Transverse colon (tissue), 4 donors: ENCODE measurements around the gene TMEM233. TPM values are rescaled to one million over a fixed set of nuclear protein-coding genes. Genes with fewer than 3 reads are reported as not detected.

Experiments used
- DNase-seq: peaks from one replicate; pipeline ENCODE4 v3.0.0-alpha.2; 2019
- H3K27ac ChIP-seq, 4 donors: fragments of 200-600 bp; sonication (generic); 2 replicates each; pipeline ENCODE4 v1.5.1; 2016 to 2018; ENCODE audit warnings: inconsistent platforms in 4 of 4
- H3K27me3 ChIP-seq: fragments of 200-600 bp; sonication (generic); 2 replicates; pipeline ENCODE4 v1.5.1; 2017; ENCODE audit warnings: inconsistent platforms
- H3K36me3 ChIP-seq, 4 donors: fragments of 200-600 bp; sonication (generic); 2 replicates each; pipeline ENCODE4 v1.5.1; 2017 to 2019; ENCODE audit warnings: inconsistent platforms in 4 of 4
- H3K4me1 ChIP-seq, 4 donors: fragments of 200-600 bp; sonication (generic); 2 replicates each; pipeline ENCODE4 v1.5.1; 2017 to 2020; ENCODE audit warnings: inconsistent platforms in 4 of 4
- H3K4me3 ChIP-seq, 4 donors: fragments of 200-600 bp; sonication (generic); 1 replicate in 1 of 4; 2 replicates in 3 of 4; pipeline versions ENCODE4 v1.5.1 to v1.6.1; 2017 to 2019; ENCODE audit warnings: inconsistent platforms in 4 of 4
- H3K9me3 ChIP-seq, 2 donors: fragments of 200-600 bp; sonication (generic); 2 replicates each; pipeline ENCODE4 v1.5.1; 2017 to 2019; ENCODE audit warnings: inconsistent platforms in 2 of 2
- EP300 ChIP-seq: sonication (generic); formaldehyde crosslinking; IDR thresholded peaks from one replicate; pipeline ENCODE4 v1.6.1; 2017; ENCODE audit warnings: antibody characterized with exemption, low read depth
- POLR2A ChIP-seq: fragments of 450-650 bp; IDR thresholded peaks from one replicate; pipeline ENCODE4 v1.6.1; 2016; ENCODE audit warnings: antibody characterized with exemption, mild to moderate bottlenecking, moderate library complexity
- POLR2AphosphoS5 ChIP-seq, 3 donors: sonication (generic); formaldehyde crosslinking; IDR thresholded peaks; one replicate each; pipeline ENCODE4 v1.6.1; 2016; ENCODE audit warnings: antibody characterized with exemption in 3 of 3
- whole genome bisulfite sequencing, 2 donors: methylation state at CpG; one replicate each; pipeline ENCODE4 v1.1.5; 2018; ENCODE audit warnings: low coverage in 1 of 2; 5-methylcytosine and 5-hydroxymethylcytosine counted together
- in situ Hi-C, 4 donors: fragments of 200-750 bp; cut with MboI; loops; one replicate each; pipeline versions ENCODE4 v1.15.0 to v1.15.1; 2017; ENCODE audit warnings: low sequenced_read_pairs in 3 of 4, low pct_ligation_motif_present in 1 of 4, low pct_unique_long_range_greater_than_20kb in 1 of 4
- intact Hi-C: fragments of 100-400 bp; cut with DNase I; formaldehyde crosslinking; loops from one replicate; pipeline ENCODE4 v1.15.1; 2023; ENCODE audit warnings: low total_unique reads
- total RNA-seq, 4 donors: library from RNA; depleted of rRNA; stranded (reverse); fragments of >200 nt; gene quantifications; one replicate each; pipeline ENCODE4 v1.1.0, GENCODE V29; 2016
- TF ChIP-seq, protein P1 (sequence below), 5 experiments: fragments of 200-600 bp in 3 of 5; fragments of 450-650 bp in 2 of 5; sonication (generic) in 3 of 5; IDR thresholded peaks; 1 replicate in 2 of 5; 2 replicates in 3 of 5; pipeline ENCODE4 v1.5.1; 2016 to 2017; ENCODE audit warnings: antibody characterized with exemption in 5 of 5, inconsistent platforms in 3 of 5, mild to moderate bottlenecking in 2 of 5, moderate library complexity in 1 of 5

Gene TMEM233
- total RNA-seq, 4 donors from 2014 or later, result 0.27 TPM; not detected in 3

DNA sequence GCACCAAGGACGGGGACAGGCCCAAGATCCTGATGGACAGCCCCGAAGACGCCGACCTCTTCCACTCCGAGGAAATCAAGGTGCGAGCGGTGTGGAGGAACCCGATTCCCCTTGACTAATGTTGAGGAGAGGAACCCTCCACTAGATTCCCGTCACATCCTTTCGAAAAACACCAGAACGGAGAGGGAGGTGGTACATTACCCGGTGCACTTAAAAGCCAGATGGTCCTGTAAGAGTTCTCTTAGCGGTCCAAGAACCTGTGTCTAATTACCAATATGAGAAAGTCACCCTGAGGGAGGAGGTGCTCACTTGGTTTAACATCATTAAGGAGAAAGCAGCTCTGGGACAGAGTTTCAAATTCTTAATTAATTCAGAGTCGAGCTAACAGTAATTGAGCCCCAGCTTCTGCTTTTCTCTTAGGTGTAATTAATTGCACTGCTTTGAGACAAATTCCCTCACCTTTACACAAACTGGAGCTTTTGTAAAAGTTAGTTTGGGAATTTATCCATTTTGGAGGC is 74.8 kb downstream of the TMEM233 start:
- no peaks in the 10 kb centered on the region for H3K27me3 ChIP-seq
- in situ Hi-C loops, result loop anchor here in 1 of 4 donors (10.0 kb wide), 1 partner anchor 106 kb away; no protein-coding TSS in a partner anchor
- intact Hi-C loops, result no loop called here
- TF ChIP-seq EP300, result no peak
- TF ChIP-seq, protein P1, sequence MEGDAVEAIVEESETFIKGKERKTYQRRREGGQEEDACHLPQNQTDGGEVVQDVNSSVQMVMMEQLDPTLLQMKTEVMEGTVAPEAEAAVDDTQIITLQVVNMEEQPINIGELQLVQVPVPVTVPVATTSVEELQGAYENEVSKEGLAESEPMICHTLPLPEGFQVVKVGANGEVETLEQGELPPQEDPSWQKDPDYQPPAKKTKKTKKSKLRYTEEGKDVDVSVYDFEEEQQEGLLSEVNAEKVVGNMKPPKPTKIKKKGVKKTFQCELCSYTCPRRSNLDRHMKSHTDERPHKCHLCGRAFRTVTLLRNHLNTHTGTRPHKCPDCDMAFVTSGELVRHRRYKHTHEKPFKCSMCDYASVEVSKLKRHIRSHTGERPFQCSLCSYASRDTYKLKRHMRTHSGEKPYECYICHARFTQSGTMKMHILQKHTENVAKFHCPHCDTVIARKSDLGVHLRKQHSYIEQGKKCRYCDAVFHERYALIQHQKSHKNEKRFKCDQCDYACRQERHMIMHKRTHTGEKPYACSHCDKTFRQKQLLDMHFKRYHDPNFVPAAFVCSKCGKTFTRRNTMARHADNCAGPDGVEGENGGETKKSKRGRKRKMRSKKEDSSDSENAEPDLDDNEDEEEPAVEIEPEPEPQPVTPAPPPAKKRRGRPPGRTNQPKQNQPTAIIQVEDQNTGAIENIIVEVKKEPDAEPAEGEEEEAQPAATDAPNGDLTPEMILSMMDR (IDR thresholded peaks at IDR 0.05), result no peak
- no peak for TF ChIP-seq POLR2AphosphoS5 (IDR thresholded peaks at IDR 0.05)
- no peak for TF ChIP-seq POLR2A
- H3K36me3 ChIP-seq, result peaks cover 0 to 8% (median 2%) of the 10 kb centered on the region in 4 donors
- no peak for DNase-seq
- no peaks in the 10 kb centered on the region for H3K9me3 ChIP-seq
- peak overlapping the region; percentile 73 to 97 (median 86) for H3K4me3 ChIP-seq
- H3K4me1 ChIP-seq, result peaks cover 11 to 55% (median 43%) of the 10 kb centered on the region in 4 donors
- WGBS, 2 donors, result 3% methylated on average over 14 of the region's 14 CpGs; no CpG with 5 or more reads in 1 of the 2 donors
- peak overlapping the region; percentile 96 to 99 (median 98) for H3K27ac ChIP-seq

DNA sequence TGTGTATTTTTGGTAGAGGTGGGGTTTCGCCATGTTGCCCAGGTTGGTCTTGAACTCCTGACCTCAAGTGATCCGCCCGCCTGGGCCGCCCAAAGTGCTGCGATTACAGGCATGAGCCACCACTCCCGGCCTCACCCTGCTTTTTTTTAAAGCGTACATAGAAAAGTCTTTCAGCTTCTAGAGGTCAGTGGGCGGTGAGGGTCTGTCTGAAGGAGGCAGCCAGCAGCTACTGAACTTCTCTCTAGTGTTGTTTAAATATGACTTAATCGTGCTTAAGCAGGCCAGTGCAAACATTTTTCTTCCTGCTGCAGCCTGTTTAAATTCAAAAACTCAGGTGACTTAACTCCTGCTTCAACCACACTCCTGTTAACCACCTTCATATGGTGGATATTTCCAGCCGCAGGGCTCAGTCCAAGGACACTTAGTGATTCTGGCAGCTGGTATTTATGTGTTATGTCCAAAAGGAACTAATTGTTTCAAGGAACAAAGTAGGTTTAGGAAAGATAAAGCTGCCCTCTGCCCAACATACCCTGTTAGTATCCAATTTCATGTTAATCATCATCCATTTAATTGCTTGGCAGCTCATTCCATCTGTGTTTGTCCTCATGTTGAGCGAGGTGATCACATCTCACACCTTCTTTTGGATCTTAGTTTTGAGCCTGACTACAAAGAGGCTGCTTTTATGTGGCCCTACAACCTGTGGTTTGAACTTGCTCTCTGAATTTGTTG is 76.3 kb downstream of the TMEM233 start:
- Histone ChIP-seq H3K4me1 (peaks cover 14 to 69% (median 56%) of the 10 kb centered on the region in 4 donors), H3K27ac (peak overlapping the region; percentile 96 to 99 (median 98)), H3K36me3 (peaks cover 0 to 10% (median 2%) of the 10 kb centered on the region in 4 donors), H3K9me3 (no peaks in the 10 kb centered on the region), H3K4me3 (peak overlapping the region in 3 of 4 donors; percentile 8 to 97 (median 73)), H3K27me3 (no peaks in the 10 kb centered on the region)
- 22 to 31% methylated on average over 3 to 11 of the region's 11 CpGs for WGBS, 2 donors
- in situ Hi-C loops (loop anchor here in 1 of 4 donors (10.0 kb wide), 1 partner anchor 105 kb away; no protein-coding TSS in a partner anchor), intact Hi-C loops (no loop called here)
- TF ChIP-seq POLR2AphosphoS5 (IDR thresholded peaks at IDR 0.05) (peak; percentile 12 to 87 (median 74)), POLR2A (peak; percentile 55), EP300 (peak; percentile 51)
- TF ChIP-seq, protein P1 (IDR thresholded peaks at IDR 0.05), result no peak
- peak; percentile 70 for DNase-seq

DNA sequence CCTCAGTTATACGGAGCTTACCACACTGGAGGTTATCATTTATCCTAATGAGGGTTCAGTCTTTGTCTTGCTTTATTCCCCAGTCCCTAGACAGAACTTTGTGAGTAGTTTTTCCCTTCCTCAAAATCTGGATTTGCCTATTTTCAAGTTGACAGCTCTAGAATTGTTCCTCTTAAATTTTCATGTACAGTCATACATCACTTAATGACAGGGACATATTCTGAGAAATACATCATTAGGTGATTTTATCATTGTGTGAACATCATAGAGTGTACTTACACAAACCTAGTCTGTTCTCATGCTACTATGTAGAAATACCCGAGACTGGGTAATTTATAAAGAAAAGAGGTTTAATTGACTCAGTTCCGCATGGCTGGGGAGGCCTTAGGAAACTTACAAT is 77.5 kb downstream of the TMEM233 start:
- peak overlapping the region in 1 of 4 donors; percentile 11 for H3K4me3 ChIP-seq
- WGBS, 2 donors, result 49 to 63% methylated on average over 3 of the region's 3 CpGs
- TF ChIP-seq, protein P1 (IDR thresholded peaks at IDR 0.05), result no peak
- TF ChIP-seq EP300 (no peak), POLR2AphosphoS5 (IDR thresholded peaks at IDR 0.05) (no peak), POLR2A (no peak)
- DNase-seq, result no peak
- in situ Hi-C loops (no loop called here), intact Hi-C loops (no loop called here)
- H3K9me3 ChIP-seq, result no peaks in the 10 kb centered on the region
- peak overlapping the region; percentile 96 to 99 (median 98) for H3K27ac ChIP-seq
- no peaks in the 10 kb centered on the region for H3K27me3 ChIP-seq
- H3K36me3 ChIP-seq, result peaks cover 0 to 21% (median 5%) of the 10 kb centered on the region in 4 donors
- peaks cover 14 to 69% (median 56%) of the 10 kb centered on the region in 4 donors for H3K4me1 ChIP-seq

DNA sequence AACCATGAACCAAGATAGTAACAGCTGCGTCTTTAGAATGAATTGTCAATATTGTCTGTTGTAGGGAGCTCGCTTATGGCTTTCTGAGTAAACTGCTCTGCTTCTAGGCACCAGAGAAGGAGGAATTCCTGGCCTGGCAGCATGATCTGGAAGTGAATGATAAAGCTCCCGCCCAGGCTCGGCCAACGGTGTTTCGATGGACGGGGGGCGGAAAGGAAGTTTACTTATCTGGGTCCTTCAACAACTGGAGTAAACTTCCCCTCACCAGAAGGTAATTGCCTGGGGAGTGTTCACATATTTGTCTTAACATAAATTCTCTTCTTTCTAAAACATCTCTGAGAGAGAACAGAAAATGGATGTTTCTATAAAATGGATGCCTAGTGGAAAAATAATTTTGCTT is 78.6 kb downstream of the TMEM233 start:
- intact Hi-C loops, result no loop called here
- TF ChIP-seq POLR2AphosphoS5 (IDR thresholded peaks at IDR 0.05), result no peak
- TF ChIP-seq, protein P1 (IDR thresholded peaks at IDR 0.05), result no peak
- TF ChIP-seq POLR2A, result no peak
- no peak for TF ChIP-seq EP300
- 40 to 55% methylated on average over 2 to 8 of the region's 8 CpGs for WGBS, 2 donors
- peak overlapping the region; percentile 96 to 99 (median 98) for H3K27ac ChIP-seq
- peaks cover 14 to 62% (median 51%) of the 10 kb centered on the region in 4 donors for H3K4me1 ChIP-seq
- no peak for DNase-seq
- H3K36me3 ChIP-seq, result peaks cover 0 to 32% (median 9%) of the 10 kb centered on the region in 4 donors
- in situ Hi-C loops, result no loop called here
- no peak overlapping the region for H3K4me3 ChIP-seq
- no peaks in the 10 kb centered on the region for H3K9me3 ChIP-seq
- H3K27me3 ChIP-seq, result no peaks in the 10 kb centered on the region
